Fibroblast of lung (primary cell): ENCODE results near the gene KRTAP5-9. TPM values are rescaled to one million over a fixed set of nuclear protein-coding genes. Genes with fewer than 3 reads are reported as not detected.
"Not testable (repeated sequence)": the region's sequence is repeated elsewhere in the genome, so short reads cannot be mapped to it uniquely, and the experiment has no call there.

Experiments used
- DNase-seq, 2 donors: peaks; one replicate each; pipeline versions ENCODE4 v3.0.0 to v3.0.0-alpha.2; 2010; ENCODE audit warnings: low read depth in 2 of 2
- H2AFZ ChIP-seq: 2 replicates; pipeline ENCODE4 v1.5.1; 2012; ENCODE audit warnings: low read length, control low read depth, inconsistent platforms
- H3K27ac ChIP-seq: 2 replicates; pipeline ENCODE4 v1.5.1; 2011; ENCODE audit warnings: low read length, control low read depth; ENCODE audit not compliant: insufficient read depth
- H3K27me3 ChIP-seq: 2 replicates; pipeline ENCODE4 v1.5.1; 2011; ENCODE audit warnings: mild to moderate bottlenecking, low read length; ENCODE audit not compliant: control insufficient read depth, insufficient read depth
- H3K36me3 ChIP-seq: 2 replicates; pipeline ENCODE4 v1.5.1; 2011; ENCODE audit warnings: low read length; ENCODE audit not compliant: control insufficient read depth, insufficient read depth
- H3K4me1 ChIP-seq: 2 replicates; pipeline ENCODE4 v1.5.1; 2011; ENCODE audit warnings: low read length; ENCODE audit not compliant: control insufficient read depth, insufficient read depth; ENCODE audit errors: extremely low read depth
- H3K4me2 ChIP-seq: 2 replicates; pipeline ENCODE4 v1.5.1; 2011; ENCODE audit warnings: low read length, control low read depth; ENCODE audit not compliant: insufficient read depth; ENCODE audit errors: extremely low read depth
- H3K4me3 ChIP-seq, 4 experiments: fragments of 200-600 bp in 1 of 4; sonication (generic) in 1 of 4; replicated peaks in 1 of 4; 2 replicates each; pipeline ENCODE4 v1.5.1; 2011 to 2016; ENCODE audit warnings: low read length in 4 of 4, low read depth in 3 of 4, mild to moderate bottlenecking in 3 of 4, control low read depth in 2 of 4, inconsistent platforms in 1 of 4, mixed read lengths in 1 of 4; ENCODE audit not compliant: insufficient read depth in 1 of 4; ENCODE audit errors: control extremely low read depth in 1 of 4
- H3K79me2 ChIP-seq: 2 replicates; pipeline ENCODE4 v1.5.1; 2012; ENCODE audit warnings: mild to moderate bottlenecking, low read length, inconsistent platforms; ENCODE audit not compliant: control insufficient read depth, insufficient read depth
- H3K9ac ChIP-seq: 2 replicates; pipeline ENCODE4 v1.5.1; 2011; ENCODE audit warnings: mild to moderate bottlenecking, low read length, control low read depth; ENCODE audit not compliant: insufficient read depth
- H3K9me3 ChIP-seq: 2 replicates; pipeline ENCODE4 v1.5.1; 2012; ENCODE audit warnings: low read depth, low read length; ENCODE audit not compliant: control insufficient read depth, insufficient read depth
- H4K20me1 ChIP-seq: 2 replicates; pipeline ENCODE4 v1.5.1; 2011; ENCODE audit warnings: low read length; ENCODE audit not compliant: control insufficient read depth, insufficient read depth; ENCODE audit errors: extremely low read depth
- polyA plus RNA-seq, 2 donors: library from polyadenylated mRNA; depleted of rRNA in 1 of 2; stranded (reverse) in 1 of 2; unstranded in 1 of 2; fragments of >200 nt; gene quantifications; 2 replicates each; pipeline ENCODE4 v1.2.1, GENCODE V29; 2011 to 2012; ENCODE audit warnings: missing spikeins in 1 of 2
- total RNA-seq: library from RNA; depleted of rRNA; stranded (reverse); fragments of >200 nt; gene quantifications from 2 replicates; pipeline ENCODE4 v1.2.1, GENCODE V29; 2014

KRTAP5-9 gene
- total and polyA plus RNA-seq, 2 donors (not counting 1 experiment from before 2014, with no cell fraction given): not detected

GRCh38 chr11:71588822-71589545, 40.8 kb downstream of the KRTAP5-9 start:
- not testable (repeated sequence) for H2AFZ ChIP-seq, H3K9ac ChIP-seq, H3K4me1 ChIP-seq, H4K20me1 ChIP-seq, H3K36me3 ChIP-seq, H3K4me2 ChIP-seq, H3K79me2 ChIP-seq, H3K27me3 ChIP-seq, H3K9me3 ChIP-seq, H3K4me3 ChIP-seq, H3K27ac ChIP-seq, DNase-seq

GRCh38 chr11:71589546-71589920, 41.3 kb downstream of the KRTAP5-9 start:
- not testable (repeated sequence) for DNase-seq, H2AFZ ChIP-seq

More at GRCh38 chr11:71589546-71589920, 41.3 kb downstream of the KRTAP5-9 start:
- H3K36me3 ChIP-seq, H3K27ac ChIP-seq, H3K4me1 ChIP-seq, H3K4me3 ChIP-seq, H3K79me2 ChIP-seq, H3K9ac ChIP-seq, H3K4me2 ChIP-seq, H3K27me3 ChIP-seq, H4K20me1 ChIP-seq, H3K9me3 ChIP-seq: not testable (repeated sequence)

Other genes starting within 250 kb of the KRTAP5-9 start
- gene DHCR7, start 100.0 kb upstream of the KRTAP5-9 start, total RNA-seq: 48.5 and 148 TPM in 2 replicates
- 64.6 and 90.8 TPM in 2 replicates for gene DHCR7, start 100.0 kb upstream of the KRTAP5-9 start, polyA plus RNA-seq
- gene NADSYN1, start 95.2 kb upstream of the KRTAP5-9 start, total RNA-seq: 81.7 and 84.5 TPM in 2 replicates
- 22.0 and 23.1 TPM in 2 replicates for gene NADSYN1, start 95.2 kb upstream of the KRTAP5-9 start, polyA plus RNA-seq
- under 0.01 and 0.17 TPM in 2 replicates for gene KRTAP5-7, start 21.2 kb upstream of the KRTAP5-9 start, total RNA-seq
- not detected in 2 replicates for gene KRTAP5-7, start 21.2 kb upstream of the KRTAP5-9 start, polyA plus RNA-seq
- gene KRTAP5-8, start 10.4 kb upstream of the KRTAP5-9 start, total RNA-seq: not detected in 2 replicates
- gene KRTAP5-8, start 10.4 kb upstream of the KRTAP5-9 start, polyA plus RNA-seq: not detected in 2 replicates
- not detected in 2 replicates for gene KRTAP5-10, start 17.1 kb downstream of the KRTAP5-9 start, total RNA-seq
- gene KRTAP5-10, start 17.1 kb downstream of the KRTAP5-9 start, polyA plus RNA-seq: not detected in 2 replicates
- gene KRTAP5-11, start 34.5 kb downstream of the KRTAP5-9 start, total RNA-seq: not detected in 2 replicates
- not detected in 2 replicates for gene KRTAP5-11, start 34.5 kb downstream of the KRTAP5-9 start, polyA plus RNA-seq